HepG2 (cell line): Measurements from ENCODE around the gene ARSJ. TPM values are rescaled to one million over a fixed set of nuclear protein-coding genes. Genes with fewer than 3 reads are reported as not detected.

ENCODE experiments used
- ARID3A ChIP-seq: IDR thresholded peaks from 2 replicates; pipeline ENCODE4 v1.6.1; 2012; ENCODE audit warnings: low read depth, low read length, improper control_type of control experiment
- ARID5B ChIP-seq: IDR thresholded peaks from 2 replicates; pipeline ENCODE4 v1.4.0; 2020; ENCODE audit warnings: mild to moderate bottlenecking, missing genetic modification reagents
- ATF3 ChIP-seq: sonication (generic); formaldehyde crosslinking; IDR thresholded peaks from 2 replicates; pipeline ENCODE4 v1.4.0; 2020; ENCODE audit warnings: missing genetic modification reagents
- DDIT3 ChIP-seq: sonication (generic); formaldehyde crosslinking; IDR thresholded peaks from 2 replicates; pipeline ENCODE4 v1.4.0; 2020; ENCODE audit warnings: mild to moderate bottlenecking, missing genetic modification reagents
- EP300 ChIP-seq, 3 experiments: sonication (generic) in 1 of 3; formaldehyde crosslinking in 1 of 3; IDR thresholded peaks; 2 replicates each; pipeline versions ENCODE4 v1.5.1 to v1.6.1; 2011 to 2020; ENCODE audit warnings: low read depth in 2 of 3, low read length in 2 of 3, borderline replicate concordance in 1 of 3, improper control_type of control experiment in 1 of 3, mild to moderate bottlenecking in 1 of 3, missing genetic modification reagents in 1 of 3, moderate library complexity in 1 of 3
- FOSL1 ChIP-seq: sonication (generic); formaldehyde crosslinking; IDR thresholded peaks from 2 replicates; pipeline ENCODE4 v1.9.0; 2021; ENCODE audit warnings: missing genetic modification reagents, borderline replicate concordance
- FOXP1 ChIP-seq, 2 experiments: fragments of 450-650 bp in 1 of 2; IDR thresholded peaks; 2 replicates each; pipeline ENCODE4 v1.6.1; 2017 to 2018; ENCODE audit warnings: antibody characterized with exemption in 1 of 2
- HMG20A ChIP-seq: IDR thresholded peaks from 2 replicates; pipeline ENCODE4 v1.6.1; 2016; ENCODE audit warnings: borderline replicate concordance
- KAT8 ChIP-seq: IDR thresholded peaks from 2 replicates; pipeline ENCODE4 v1.6.1; 2016; ENCODE audit warnings: missing genetic modification reagents, missing compliant biosample characterization
- KDM3A ChIP-seq: IDR thresholded peaks from 2 replicates; pipeline ENCODE4 v1.6.1; 2018; ENCODE audit warnings: low read depth, missing compliant biosample characterization
- ZBED4 ChIP-seq: sonication (generic); formaldehyde crosslinking; IDR thresholded peaks from 2 replicates; pipeline ENCODE4 v1.4.0; 2020; ENCODE audit warnings: missing genetic modification reagents, borderline replicate concordance
- ZNF3 ChIP-seq: IDR thresholded peaks from 2 replicates; pipeline ENCODE4 v1.7.0; 2017; ENCODE audit warnings: inconsistent platforms
- ZNF512B ChIP-seq: sonication (generic); formaldehyde crosslinking; IDR thresholded peaks from 2 replicates; pipeline ENCODE4 v1.5.1; 2020; ENCODE audit warnings: missing genetic modification reagents, mild to moderate bottlenecking, borderline replicate concordance
- ZNF841 ChIP-seq: sonication (generic); formaldehyde crosslinking; IDR thresholded peaks from 2 replicates; pipeline ENCODE4 v1.8.1; 2023; ENCODE audit warnings: missing genetic modification reagents, borderline replicate concordance
- polyA plus RNA-seq, 8 experiments: library from polyadenylated mRNA; depleted of rRNA in 3 of 8; stranded (reverse) in 7 of 8; unstranded in 1 of 8; fragments of >200 nt; fragmentation: Illumina TruSeq in 4 of 8; extraction: Trizol in 4 of 8; gene quantifications; 2 replicates each; pipeline versions ENCODE4 v1.2.1 to v1.2.3, GENCODE V29; 2011 to 2016; ENCODE audit warnings: low read depth in 4 of 8, missing spikeins in 1 of 8, mixed read lengths in 1 of 8; ENCODE audit not compliant: insufficient read depth in 1 of 8
- total RNA-seq, 5 experiments: library from RNA; depleted of rRNA; stranded (reverse); fragments of >200 nt; fragmentation: Illumina TruSeq; extraction: Trizol; gene quantifications; 2 replicates each; pipeline ENCODE4 v1.2.3, GENCODE V29; 2016; ENCODE audit warnings: low read depth in 1 of 5

The ARSJ gene
- total and polyA plus RNA-seq, 2 of the 13 experiments (the other 11 are each of a cell fraction or from before 2014, with no cell fraction given): not detected

- TF ChIP-seq EP300 (IDR thresholded peaks at IDR 0.05; ENCODE audit: low read depth in 2 of 2, low read length in 2 of 2): peak in 1 of 2 experiments; percentile 30; a peak in 1 of 4 replicates
- TF ChIP-seq EP300 (CRISPR knock-in tag; IDR thresholded peaks at IDR 0.05; ENCODE audit: borderline replicate concordance): no peak
- TF ChIP-seq ARID5B (CRISPR knock-in tag): peak; percentile 25; the same call in 1 of the 2 replicates
- peak; percentile 14; the same call in 1 of the 2 replicates for TF ChIP-seq HMG20A (CRISPR knock-in tag)
- TF ChIP-seq ZBED4: no peak
- no peak for TF ChIP-seq FOXP1 (IDR thresholded peaks at IDR 0.05)
- TF ChIP-seq FOXP1 (CRISPR knock-in tag; IDR thresholded peaks at IDR 0.05): 0 out of 2 replicates have a peak, but pooled peaks have one; percentile 9
- no peak for TF ChIP-seq ZNF3 (CRISPR knock-in tag)
- TF ChIP-seq ARID3A: peak; percentile 79; the same call in 1 of the 2 replicates
- TF ChIP-seq ZNF512B (CRISPR knock-in tag): no peak
- no peak for TF ChIP-seq KAT8 (CRISPR knock-in tag)
- TF ChIP-seq ZNF841 (CRISPR knock-in tag): no peak
- TF ChIP-seq DDIT3 (CRISPR knock-in tag): no peak
- TF ChIP-seq FOSL1 (CRISPR knock-in tag): peak; percentile 72
- peak; percentile 35; the same call in 1 of the 2 replicates for TF ChIP-seq ATF3 (CRISPR knock-in tag)
- no peak for TF ChIP-seq KDM3A (CRISPR knock-in tag)
Observed at GRCh38 chr4:113958766-113959538, 20.5 kb downstream of the ARSJ start (continued).
